GM18508 (cell line): Measurements from ENCODE around the gene C13orf42.
"Not testable (repeated sequence)": the region's sequence is repeated elsewhere in the genome, so short reads cannot be mapped to it uniquely, and the experiment has no call there.

ENCODE experiments used
- ATAC-seq: cut with Tn5 transposase; IDR thresholded peaks from one replicate; pipeline ENCODE4 v1.9.1; 2021; ENCODE audit warnings: moderate number of reproducible peaks; ENCODE audit not compliant: insufficient read depth, unreplicated experiment

Gene C13orf42

DNA sequence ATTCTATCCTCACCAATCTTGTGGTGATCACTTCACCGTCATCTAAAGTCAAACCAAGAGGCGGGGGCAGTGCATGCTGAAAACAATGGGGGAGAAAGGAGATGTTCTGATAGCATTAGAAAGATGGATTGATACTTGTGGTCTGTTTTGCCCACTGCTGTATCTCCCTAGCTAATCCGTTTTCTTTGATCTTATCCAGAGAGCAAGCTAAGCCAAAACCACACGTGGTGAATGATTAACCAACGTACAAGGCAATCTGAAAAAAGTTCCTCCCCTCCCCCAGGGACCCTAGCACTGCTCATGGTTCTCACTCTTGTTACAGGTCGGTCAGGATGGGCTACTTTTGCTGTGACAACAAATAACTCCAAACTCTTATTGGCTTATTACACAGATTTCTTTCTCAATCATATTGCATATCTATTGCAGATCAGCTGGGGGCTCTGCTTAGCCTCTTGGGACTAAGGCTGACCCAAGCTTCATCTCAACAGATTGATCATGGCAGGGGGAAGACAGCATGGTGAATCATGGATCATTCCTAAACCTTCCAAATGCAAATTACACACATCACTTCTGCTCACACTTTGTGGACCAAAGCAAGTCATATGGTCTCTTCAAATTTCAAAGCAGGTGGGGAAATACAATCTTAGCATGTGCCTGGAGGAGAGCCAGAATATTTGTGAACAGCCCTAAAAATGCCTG is 11.9 kb upstream of the C13orf42 start:
- no peak for ATAC-seq

DNA sequence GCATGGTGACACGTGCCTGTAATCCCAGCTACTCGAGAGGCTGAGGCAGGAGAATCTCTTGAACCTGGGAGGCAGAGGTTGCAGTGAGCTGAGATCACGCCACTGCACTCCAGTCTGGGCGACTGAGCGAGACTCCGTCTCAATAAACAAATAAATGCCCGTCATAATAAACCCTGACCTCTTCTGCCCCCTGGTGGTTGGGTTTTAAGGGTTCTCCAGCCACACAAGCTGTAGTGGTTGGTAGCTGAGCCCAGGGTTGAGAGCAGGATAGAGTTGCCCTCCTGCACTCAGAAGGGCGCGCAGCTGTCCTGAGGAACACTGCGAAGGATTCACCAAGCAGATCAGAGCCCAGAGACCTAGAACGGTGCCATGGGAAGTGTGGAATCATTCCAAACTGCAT is 9.8 kb upstream of the C13orf42 start:
- ATAC-seq: not testable (repeated sequence)

DNA sequence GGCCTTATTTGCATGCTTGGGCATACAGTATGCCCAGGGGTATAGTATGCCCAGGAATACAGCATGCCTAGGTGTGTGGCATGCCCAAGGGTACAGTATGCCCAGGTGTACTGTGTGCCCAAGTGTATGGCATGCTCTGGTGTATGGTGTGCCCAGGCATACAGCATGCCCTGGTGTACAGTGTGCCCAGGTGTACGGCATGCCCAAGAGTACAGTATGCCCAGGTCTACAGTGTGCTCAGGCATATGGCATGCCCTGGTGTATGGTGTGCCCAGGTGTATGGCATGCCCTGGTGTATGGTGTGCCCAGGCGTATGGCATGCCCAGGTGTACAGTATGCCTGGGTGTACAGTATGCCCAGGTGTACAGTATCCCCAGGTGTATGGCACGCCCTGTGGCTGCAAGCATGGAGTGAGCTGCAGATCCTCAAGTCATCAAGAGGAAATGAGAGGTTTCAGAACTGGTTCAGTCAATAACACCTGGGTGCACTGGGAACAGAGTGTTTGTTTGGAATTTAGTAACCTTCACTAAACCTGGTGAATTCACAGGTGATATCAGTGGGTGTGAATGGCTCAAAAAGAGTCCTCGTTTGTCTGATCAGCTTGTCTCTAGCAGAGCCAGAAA is 7.8 kb upstream of the C13orf42 start:
- ATAC-seq: no peak

DNA sequence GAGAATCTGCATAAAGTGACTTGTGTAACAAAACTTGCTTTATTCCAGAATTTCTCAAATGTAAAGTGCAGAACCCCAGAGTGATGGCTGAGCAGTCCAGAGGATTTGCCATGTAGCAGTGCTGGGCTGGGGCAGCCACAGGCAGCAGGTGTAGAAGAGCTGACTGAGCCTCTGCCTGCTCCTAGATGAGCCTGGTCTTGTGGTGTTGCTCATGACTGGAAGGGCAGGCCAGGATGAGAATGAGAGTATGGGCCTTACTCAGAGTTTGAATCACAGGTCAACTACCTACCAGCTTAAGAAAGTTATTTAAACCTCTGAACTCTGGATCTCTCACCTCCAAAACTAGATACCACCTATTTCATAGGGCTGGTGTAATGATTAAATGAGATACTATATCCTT is 2.9 kb upstream of the C13orf42 start:
- ATAC-seq: no peak

DNA sequence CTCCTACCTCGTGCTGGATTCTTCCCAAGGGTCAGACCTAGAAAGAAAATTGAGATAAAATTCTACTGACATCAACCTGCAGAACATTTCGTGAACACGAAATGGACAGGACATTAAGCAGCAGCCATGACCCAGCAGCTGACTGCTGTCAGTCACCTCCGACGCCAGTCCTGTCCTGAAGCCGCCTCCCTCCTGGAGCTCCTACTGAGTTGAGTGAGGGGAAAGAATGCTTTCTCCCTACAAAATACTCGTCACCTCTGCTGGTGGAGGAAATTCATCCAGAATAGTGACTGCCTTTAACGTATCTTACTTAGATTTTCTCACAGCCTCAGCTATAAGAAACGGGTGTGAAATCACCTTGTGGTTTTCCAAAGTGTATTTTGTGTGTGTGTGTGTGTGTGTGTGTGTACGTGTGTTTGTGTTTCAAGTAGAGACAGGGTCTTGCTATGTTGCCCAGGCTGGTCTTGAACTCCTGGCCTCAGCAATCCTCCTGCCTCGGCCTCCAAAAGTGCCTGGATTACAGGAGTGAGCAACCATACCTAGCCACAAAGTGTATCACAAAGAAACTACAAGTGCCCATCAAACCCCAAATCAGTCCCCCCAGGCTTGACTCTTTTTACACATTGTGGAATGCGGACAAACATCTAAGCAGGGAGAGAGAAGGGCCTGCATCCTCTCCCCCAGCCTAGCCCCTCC is 2.3 kb upstream of the C13orf42 start:
- no peak for ATAC-seq

DNA sequence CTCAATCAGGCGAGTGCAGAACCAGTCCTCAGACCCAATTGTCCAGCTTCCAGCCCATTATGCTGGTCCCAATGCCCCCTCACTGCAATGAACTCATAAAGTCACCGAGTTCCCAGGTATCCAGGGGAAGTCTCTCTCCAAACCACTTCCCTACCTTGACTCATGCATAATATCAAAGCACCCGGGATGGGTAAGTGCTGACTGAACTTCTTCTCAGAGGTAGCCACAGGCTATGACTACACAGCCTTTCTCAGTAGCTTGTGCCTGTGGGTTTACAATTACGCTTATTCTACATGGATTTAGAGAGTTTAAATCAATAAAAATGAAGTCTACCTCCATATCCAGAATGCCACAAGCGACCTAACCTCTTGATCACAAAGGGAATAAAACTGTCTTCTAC is 1.7 kb upstream of the C13orf42 start:
- no peak for ATAC-seq

DNA sequence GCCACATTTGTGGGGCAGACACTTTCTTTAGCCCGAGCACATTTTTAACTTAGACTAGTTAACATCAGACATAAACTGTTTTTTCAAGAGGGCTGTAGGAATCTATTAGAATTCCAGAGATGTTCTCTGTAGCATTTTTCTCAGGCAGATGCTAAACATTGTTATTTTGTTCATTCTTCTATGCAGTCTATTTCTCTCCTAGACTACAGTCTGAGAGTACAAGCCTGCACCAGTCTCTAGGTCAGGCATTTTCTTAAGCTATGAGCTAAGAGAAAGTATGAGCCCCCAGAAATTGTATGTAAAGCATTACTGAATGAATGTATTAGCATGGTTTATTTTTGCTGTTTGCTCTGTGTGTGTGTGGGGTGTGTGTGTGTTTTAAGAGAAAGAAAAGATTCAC is 923 bp upstream of the C13orf42 start:
- no peak for ATAC-seq

DNA sequence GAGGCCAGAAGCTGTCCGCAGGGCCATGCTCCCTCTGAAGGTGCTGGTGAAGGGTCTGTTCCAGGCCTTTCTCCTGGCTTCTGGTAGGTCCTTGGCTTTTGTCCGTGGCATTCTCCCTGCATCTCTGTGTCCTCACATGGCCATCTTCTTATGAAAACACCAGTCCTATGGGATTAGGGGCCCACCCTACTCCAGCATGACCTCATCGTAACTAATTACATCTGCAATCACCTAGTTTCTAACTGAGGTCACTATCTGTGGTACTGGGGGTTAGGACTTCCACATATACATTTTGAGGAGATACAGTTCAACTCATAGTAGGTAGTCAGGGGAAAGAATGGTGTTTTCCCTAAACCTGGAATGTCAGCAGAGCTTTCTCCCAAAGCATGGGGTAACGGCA is 3.1 kb downstream of the C13orf42 start:
- ATAC-seq: no peak

DNA sequence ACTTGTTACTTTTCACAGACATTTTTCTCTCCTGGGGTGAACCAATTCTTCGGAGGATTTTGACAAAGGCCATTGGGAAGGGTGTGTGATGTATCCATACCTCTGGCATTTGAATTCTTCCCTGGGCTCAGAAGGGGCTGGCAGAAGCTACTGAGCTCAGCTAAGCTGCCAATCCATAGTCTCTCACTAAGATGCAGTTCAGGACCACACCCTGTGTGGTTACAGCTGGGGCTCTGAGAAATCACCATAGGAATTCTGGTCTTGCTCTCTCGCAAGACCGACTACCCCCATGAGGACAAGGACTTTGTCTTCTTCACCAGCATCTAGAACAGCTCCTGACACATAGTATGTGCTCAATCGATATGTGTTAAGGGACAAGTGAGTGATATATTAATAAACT is 6.0 kb downstream of the C13orf42 start:
- no peak for ATAC-seq

DNA sequence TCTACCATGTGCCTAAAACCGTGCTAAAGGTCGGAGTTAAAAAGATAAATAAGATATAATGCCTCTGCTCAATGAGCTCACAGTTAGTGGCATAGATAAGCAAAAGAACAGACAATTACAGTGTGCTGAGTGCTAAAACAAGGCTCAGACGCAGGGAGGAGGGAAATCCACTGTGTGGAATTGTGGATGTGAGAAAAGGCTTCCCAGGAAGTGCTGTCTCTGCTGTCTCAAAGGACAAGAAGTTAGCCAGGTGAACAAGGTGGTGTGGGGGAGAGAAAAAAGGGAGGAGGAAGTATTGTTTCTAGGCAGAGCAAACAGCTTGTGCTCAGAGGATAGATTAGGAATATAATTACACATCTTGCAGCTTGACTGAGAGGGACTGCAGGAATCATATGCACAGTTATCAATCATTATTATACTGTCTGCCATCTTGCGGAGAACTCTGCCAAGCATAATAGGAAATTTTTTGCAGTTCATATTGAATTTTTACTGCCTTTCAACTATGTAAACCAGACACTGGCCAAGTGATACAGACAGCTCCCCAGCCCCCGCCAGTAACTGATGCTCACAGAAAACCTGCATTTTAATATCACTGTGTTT is 9.3 kb downstream of the C13orf42 start:
- ATAC-seq: no peak

DNA sequence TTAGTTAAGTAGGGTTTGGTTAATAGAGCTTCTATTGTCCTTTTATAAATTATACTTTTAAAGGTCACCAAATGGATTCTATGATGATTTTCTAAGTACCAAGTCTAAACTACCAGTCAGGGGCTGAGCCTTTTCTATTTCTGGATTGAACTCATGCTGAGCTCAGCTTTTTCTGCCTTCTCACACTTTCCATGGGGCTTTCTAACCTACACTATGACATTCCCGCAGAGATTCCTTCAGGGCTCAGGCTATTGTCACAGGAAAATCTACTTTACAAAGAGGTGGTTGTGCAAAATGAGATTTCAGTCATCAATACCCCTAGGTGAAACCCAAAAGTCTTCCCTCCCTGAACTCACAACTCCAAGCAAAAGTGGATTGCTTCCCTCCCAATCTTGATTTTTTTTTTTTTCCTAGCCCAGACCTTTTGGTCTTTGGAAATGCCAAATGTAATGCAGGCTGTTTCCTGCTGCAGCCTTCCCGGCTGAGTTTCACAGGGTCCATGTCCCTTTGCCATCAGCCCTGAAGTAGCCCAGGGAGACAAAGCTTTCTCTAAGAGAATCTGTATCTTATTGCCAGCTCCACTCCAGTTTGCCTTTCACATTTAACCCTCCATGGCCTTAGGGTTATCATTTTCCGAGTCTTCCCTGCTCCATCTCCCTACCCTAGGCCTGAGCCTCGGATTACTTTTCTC is 13.6 kb downstream of the C13orf42 start:
- ATAC-seq: no peak

DNA sequence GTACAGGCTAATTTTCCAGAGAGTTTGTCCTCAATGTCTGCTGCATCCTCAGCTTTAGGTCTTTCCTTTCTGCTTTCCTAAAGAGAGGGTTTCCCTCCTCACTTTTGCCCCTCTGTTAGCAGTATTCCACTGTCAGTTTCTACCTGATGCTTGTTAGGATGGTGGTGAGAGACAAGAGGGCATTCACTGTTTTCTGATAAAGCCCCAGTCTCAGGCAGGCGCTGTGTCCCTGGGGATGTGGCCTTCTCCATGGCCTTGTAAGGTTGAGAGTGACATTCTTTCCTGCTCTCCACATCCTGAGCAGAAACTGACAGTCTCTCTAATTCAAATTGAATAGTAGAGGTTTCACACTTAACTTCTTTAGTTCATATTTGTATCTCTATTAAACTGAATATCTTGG is 14.9 kb downstream of the C13orf42 start:
- ATAC-seq: no peak

DNA sequence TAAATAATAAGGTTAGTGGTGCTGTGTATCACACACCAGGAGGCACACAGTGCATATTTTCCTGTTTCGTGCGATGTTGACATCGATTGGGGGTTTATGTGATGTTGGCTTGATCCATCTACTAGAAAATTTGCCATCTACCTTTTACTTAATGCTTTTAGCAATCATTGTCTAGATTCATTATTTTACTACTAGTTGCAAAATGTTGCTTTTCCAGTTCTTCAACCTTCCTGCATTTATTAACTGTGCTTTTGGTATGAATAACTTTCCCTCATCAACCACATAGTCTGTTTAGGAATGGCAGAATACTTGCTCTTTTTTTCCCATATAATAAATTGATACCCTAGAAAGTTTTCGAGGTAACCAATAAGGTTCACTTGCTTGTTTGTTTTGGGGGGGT is 17.5 kb downstream of the C13orf42 start:
- ATAC-seq: no peak

DNA sequence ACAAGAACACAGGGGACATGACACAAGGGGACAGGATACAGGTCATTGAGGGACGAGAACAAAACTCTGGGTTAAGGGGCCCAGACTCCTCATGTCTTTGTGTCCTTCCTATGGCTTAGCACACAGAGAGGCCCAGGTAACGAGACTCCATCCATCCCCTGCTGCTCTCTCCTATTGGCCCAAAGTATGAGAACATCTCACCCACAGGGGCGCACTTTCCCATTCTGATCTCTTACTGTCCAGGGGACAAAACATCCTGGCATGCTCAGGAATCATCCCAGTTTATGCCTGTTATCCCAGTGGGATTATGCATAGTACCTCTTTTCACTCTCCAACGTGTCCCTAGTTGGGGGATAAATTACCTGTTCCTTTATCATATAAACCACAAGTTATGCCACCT is 19.2 kb downstream of the C13orf42 start:
- ATAC-seq: no peak

DNA sequence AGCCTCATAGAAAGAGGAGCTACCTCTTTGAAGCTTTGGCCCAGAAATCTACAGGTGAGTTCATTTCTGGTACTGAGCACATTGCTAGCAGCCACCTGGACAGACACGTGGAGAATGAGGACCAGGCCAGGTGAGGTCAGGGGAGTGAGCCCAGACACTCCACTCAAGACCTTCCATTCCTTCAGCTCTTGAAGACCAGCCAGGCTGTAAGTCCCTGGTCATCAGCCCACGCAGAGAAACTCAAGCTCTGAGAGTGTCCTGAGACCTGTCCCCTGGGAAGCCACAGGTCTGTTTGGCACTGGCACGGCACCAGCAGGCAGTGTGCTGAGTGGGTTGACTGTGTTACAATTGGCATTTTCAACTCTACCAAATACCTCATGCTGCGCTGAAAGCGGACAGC is 27.4 kb downstream of the C13orf42 start:
- no peak for ATAC-seq

DNA sequence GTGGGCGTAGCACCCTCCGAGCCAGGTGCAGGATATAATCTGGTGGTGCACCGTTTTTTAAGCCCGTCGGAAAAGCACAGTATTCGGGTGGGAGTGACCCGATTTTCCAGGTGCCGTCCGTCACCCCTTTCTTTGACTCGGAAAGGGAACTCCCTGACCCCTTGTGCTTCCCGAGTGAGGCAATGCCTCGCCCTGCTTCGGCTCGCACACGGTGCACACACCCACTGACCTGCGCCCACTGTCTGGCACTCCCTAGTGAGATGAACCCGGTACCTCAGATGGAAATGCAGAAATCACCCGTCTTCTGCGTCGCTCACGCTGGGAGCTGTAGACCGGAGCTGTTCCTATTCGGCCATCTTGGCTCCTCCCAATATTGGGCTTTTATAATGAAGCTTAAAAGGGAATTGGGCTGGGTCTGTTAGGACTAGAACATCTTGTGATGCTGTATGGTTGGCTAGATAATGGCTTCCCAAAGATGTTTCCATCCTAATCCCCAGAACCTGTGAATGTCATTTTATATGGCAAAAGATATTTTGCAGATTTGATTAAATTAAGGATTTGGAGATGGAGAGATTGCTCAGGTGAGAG is 30.5 kb downstream of the C13orf42 start:
- ATAC-seq: not testable (repeated sequence)

DNA sequence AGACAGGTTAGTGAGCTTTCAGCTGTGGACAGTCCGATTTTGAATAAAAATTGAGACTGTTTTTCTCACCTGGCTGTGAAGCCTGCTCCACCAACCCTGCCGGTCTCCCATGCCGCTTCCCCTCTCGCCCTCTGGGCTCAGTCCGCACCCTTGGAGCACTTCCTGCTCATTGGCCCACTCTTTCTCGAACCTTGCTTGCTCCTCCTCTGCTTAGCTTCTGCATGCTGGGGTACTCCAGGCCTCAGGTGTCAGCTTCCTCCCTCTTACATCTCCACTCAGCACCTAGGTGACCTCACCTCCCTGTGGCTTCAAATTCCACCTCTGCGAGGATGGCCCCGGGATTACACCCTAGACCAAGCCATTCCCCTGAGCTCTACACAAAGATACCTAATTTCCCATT is 39.6 kb downstream of the C13orf42 start:
- no peak for ATAC-seq

DNA sequence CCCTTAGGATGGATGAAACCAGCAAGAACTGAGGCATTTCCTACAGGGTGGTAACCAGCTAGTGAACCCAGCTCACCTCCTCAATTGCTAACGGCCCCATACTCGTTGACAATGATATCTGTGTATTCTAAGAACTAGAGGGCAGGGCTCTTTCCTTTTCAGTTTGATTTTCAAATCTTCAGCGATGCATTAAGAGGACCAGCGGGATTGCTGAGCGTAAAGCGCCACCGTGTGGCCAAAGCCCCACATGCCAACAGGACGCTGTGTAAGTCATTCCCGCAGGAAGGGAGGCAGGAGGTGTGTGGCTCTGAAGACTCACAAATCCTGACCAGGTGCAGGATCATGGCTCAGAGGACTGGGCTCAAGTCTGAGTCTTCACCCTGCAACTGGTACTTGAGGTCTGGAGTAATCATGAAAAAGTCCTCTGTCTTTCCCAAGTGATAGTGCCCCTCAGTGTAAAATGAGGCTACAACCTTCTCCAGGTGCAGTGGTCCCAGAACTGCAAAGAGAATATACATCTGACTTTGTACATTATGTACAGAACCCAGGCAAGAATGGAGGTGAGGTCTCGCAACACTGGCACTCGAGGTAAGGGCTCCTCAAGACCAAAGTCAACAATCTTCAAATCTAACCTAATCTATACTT is 40.9 kb downstream of the C13orf42 start:
- peak; percentile 63 for ATAC-seq

DNA sequence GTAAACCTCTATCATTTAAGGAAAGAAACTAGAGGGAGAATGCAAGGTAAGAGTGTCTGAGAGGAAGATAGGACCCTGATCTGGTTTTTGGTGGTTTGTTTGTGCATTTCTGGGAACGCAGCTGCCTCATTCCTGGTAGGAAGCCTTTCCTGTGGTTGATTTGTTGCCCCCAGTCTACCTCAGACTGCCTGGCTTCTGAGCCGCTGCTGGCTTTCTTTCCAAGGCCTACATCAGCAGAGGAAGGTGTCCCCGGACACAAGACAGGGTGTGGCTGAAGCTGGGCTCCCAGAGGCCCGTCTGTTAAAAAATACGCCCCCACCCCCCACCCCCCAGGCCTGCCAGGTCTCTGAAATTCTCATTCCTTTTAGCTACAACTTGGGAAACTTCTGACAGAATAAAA is 42.6 kb downstream of the C13orf42 start:
- ATAC-seq: no peak

DNA sequence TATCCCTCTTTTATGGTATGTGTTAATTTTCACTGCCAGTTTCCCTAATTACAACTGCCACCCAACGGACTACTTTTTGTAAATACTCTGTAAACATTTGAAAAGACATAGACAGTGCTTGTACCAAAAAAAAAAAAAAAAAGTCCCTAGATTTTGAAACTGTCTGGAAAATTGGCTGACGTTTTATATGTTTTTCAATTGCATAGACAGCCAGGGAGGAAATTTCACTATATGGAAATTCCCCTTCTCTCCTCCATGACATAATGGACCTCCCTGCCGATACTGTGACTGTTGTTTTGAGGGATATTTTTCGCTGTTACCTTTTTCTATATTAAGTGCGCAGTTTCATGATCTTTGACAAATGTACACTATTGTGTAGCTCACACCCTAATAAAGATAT is 43.4 kb downstream of the C13orf42 start:
- no peak for ATAC-seq
